ENCODE measurements around the gene GRM4.

The GRM4 gene

DNA sequence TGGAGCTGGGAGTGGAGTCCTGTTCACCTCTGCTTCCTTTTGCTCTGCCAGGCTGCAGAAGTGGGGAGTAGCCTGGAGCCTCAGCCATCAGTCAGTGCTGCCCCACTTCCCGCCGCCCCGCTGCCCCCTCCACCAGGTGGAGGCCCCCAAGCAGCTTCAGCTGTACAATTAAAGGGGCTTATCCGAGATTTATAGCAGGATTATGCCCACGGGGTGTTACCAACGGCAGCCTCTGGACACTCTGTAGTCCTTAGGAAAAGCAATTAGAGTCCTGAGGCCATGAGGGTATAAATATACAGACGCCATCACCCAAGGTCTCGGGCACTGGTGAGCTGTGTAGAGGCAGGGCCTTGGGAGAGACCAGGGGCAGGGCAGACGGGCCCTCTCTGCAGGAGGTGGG is 55.4 kb downstream of the GRM4 start:
- no peaks in the 10 kb centered on the region for H3K4me1 ChIP-seq
- H3K27me3 ChIP-seq, result peaks cover 0 to 44% of the 10 kb centered on the region in 2 donors
- no peaks in the 10 kb centered on the region for H3K36me3 ChIP-seq
- intact Hi-C loops (cut with DNase I; ENCODE audit: low total_unique reads), result no loop called here
- H3K9me3 ChIP-seq, result no peaks in the 10 kb centered on the region
- no peak for TF ChIP-seq CTCF (IDR thresholded peaks at IDR 0.05)
- no peak overlapping the region for H3K27ac ChIP-seq
- DNase-seq, result no peak
- no peak overlapping the region for H3K4me3 ChIP-seq

DNA sequence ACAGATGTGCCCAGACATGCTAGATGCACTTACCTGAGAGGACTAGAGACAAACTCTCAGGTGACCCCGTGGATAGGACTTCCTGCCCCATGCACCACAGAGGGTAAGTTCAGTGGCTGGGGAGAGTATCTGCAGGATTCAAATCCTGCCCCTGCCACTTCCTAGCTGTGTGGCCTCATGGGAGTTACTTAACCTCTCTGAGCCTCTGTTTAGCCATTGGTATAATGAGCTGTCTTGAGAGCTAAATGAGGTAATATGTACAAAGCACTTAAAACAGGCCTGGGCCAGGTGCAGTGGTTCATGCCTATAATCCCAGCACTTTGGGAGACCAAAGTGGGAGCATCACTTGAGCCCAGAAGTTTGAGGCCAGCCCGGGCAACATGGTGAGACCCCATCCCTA is 59.3 kb downstream of the GRM4 start:
- no peak for TF ChIP-seq CTCF (IDR thresholded peaks at IDR 0.05)
- H3K9me3 ChIP-seq, result no peaks in the 10 kb centered on the region
- no peak for DNase-seq
- no peak overlapping the region for H3K4me3 ChIP-seq
- intact Hi-C loops (cut with DNase I; ENCODE audit: low total_unique reads), result no loop called here
- no peak overlapping the region for H3K27ac ChIP-seq
- peaks cover 0 to 14% of the 10 kb centered on the region in 2 donors for H3K27me3 ChIP-seq
- H3K4me1 ChIP-seq, result no peaks in the 10 kb centered on the region
- H3K36me3 ChIP-seq, result no peaks in the 10 kb centered on the region

GRCh38 chr6:34085453-34086170 is 60.3 kb downstream of the GRM4 start:
- no peak overlapping the region for H3K4me3 ChIP-seq
- peaks cover 0 to 7% of the 10 kb centered on the region in 2 donors for H3K27me3 ChIP-seq
- intact Hi-C loops (cut with DNase I; ENCODE audit: low total_unique reads), result no loop called here
- H3K4me1 ChIP-seq, result no peaks in the 10 kb centered on the region
- no peaks in the 10 kb centered on the region for H3K9me3 ChIP-seq
- no peaks in the 10 kb centered on the region for H3K36me3 ChIP-seq
- TF ChIP-seq CTCF (IDR thresholded peaks at IDR 0.05), result no peak
- DNase-seq, result no peak
- H3K27ac ChIP-seq, result no peak overlapping the region

- no peak overlapping the region for H3K27ac ChIP-seq
- intact Hi-C loops (cut with DNase I; ENCODE audit: low total_unique reads), result no loop called here
- H3K4me3 ChIP-seq, result no peak overlapping the region
- DNase-seq, result no peak
- TF ChIP-seq CTCF (IDR thresholded peaks at IDR 0.05), result no peak
- no peaks in the 10 kb centered on the region for H3K4me1 ChIP-seq
- H3K36me3 ChIP-seq, result no peaks in the 10 kb centered on the region
- no peaks in the 10 kb centered on the region for H3K9me3 ChIP-seq
- H3K27me3 ChIP-seq, result peaks cover 0 to 14% of the 10 kb centered on the region in 2 donors
Measured at GRCh38 chr6:34084591-34085290, 61.1 kb downstream of the GRM4 start.

DNA sequence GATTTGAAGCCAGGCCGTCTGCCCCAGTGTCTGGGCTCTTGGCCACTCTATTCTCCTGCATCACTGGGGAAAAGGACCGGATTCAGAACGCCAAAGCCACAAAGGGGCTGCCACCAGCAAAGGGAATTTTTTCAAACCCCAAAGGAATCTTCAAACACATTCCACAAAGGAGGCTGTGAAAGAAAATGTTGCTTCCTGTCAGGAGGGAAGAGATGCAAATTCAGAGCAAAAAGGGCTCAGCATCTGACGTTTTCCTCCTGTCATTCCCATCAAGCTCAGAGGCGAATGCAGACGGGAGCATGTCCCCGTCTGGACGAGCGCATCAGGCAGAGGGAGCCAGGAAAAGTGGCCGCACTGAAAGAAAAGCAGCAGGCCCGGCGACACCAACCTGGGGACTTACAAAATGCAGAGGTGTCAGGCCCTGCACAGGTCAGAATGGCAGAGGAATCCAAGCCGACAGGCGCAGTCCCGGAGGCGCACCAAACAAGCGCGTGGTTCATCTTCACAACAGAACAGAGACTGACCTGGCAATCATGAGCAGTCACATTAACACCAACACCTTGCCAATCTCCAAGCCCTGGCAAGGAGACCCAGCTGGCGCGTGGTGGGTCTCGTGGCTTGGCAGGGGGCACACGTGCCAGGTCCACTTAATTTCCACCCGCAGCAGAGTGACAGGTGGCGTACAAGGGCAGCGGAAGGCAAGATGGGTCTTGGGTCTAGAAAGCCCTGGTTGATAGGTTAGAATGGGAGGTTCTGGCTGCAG is 62.8 kb downstream of the GRM4 start:
- no peak for TF ChIP-seq CTCF (IDR thresholded peaks at IDR 0.05)
- H3K27me3 ChIP-seq, result peaks cover 0 to 31% of the 10 kb centered on the region in 2 donors
- H3K9me3 ChIP-seq, result no peaks in the 10 kb centered on the region
- intact Hi-C loops (cut with DNase I; ENCODE audit: low total_unique reads), result no loop called here
- H3K4me3 ChIP-seq, result no peak overlapping the region
- no peak overlapping the region for H3K27ac ChIP-seq
- no peaks in the 10 kb centered on the region for H3K4me1 ChIP-seq
- no peaks in the 10 kb centered on the region for H3K36me3 ChIP-seq
- DNase-seq, result no peak
